NCI-H774 (cell line): ENCODE data around the gene OXA1L.
"Not testable (repeated sequence)": the region's sequence is repeated elsewhere in the genome, so short reads cannot be mapped to it uniquely, and the experiment has no call there.

Experiments used
- DNase-seq: peaks from one replicate; lab custom pipeline; 2025; lab: John Stamatoyannopoulos, UW

OXA1L gene

DNA sequence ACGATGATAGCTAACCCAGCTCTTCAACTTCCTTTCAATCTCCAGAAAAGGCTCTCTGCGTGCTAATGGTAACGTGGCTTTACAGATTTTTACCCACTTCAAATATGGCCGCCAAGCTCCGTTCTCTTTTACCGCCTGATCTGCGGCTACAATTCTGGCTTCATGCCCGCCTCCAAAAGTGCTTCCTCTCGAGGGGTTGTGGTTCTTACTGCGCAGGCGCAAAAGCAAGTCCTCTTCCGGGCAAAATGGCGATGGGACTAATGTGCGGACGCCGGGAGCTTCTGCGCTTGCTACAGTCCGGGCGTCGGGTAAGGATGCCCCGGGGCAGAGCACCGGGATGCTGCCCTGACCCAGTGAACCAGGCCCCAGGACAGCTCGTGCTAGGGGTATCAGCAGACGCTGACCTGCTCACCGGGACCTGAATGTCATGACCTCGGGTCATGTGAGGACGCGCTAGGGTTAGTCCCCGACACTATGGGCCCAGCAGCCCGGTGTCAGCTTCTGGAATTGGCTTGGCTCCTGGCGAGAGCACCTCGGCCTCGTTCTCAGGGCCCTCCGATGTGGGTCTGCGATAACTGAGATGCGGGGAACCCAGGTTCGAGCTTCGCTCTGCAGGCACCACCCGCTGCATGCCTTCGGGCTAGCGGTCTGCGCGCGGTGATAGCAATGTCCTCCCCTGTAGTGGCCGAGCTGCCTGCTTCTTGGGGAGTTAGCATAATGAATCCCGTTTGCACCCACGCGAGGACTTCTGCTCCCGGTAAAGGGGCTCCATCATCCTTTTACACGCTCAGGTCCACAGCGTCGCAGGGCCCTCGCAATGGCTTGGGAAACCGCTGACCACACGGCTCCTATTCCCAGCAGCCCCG lies at the start of gene OXA1L:
TSS of gene OXA1L (plus strand) at position 232 of the 866 bp plus-strand sequence. CDS start at position 246, 14 bp downstream.
- DNase-seq, result peak; percentile 96

DNA sequence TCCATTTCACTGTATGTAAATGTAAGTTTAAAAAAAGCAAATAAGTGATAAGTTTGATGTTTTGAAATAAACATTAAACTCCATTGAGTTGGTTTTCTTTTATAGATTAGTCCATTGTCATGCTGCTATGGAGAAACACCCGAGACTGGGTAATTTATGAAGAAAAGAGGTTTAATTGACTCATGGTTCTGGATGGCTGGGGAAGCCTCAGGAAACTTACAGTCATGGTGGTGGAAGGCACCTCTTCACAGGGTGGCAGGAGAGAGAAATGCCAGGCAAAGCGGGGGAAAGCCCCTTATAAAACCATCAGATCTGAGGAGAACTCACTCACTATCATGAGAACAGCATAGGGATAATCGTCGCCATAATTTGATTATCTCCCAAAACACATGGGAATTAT lies 48.4 kb upstream of the OXA1L start:
- no peak for DNase-seq

DNA sequence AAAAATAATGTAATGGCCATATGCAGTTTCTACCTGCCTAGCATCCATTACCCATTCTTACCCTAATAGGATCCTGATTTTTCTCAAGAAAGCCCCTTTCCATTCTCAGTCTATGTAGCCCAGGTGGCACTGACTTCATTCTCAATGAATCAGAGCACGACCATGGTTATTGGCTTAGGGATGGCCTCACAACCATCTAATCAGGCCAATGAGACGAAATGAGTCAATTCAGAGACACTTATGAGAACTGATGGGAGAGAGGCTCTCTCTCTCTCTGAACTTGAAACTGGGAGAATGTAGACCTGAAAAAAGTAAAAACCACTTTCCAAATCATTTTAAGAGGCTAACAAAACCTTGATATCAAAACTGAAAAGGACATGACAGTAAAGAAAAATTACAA lies 45.3 kb upstream of the OXA1L start:
- DNase-seq, result no peak

DNA sequence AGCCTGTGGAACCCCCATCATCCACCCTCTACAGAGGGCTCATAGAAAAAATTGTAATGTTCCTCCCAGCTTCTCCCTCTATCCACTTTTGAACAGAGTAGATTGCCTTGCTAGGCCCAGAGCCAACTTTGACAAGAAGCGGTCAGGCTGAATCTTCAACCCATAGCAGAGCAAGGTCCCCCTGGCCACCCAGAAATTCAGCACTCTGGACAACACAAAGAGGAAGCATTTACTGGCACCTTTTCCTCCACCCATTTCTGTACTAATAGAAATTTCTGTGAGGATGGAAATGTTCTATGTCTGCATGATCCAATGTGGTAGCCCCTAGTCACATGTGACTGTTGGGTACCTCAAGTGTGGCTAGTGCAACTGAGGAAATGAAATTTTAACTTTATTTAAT lies 42.7 kb upstream of the OXA1L start:
- no peak for DNase-seq

DNA sequence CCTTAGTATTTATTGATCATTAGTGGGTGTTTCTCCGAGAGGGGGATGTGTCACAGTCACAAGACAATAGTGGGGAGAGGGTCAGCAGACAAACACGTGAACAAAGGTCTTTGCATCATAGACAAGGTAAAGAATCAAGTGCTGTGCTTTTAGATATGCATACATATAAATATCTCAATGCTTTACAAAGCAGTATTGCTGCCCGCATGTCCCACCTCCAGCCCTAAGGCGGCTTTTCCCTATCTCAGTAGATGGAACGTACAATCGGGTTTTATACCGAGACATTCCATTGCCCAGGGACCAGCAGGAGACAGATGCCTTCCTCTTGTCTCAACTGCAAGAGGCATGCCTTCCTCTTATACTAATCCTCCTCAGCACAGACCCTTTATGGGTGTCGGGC lies 41.6 kb upstream of the OXA1L start:
- not testable (repeated sequence) for DNase-seq

DNA sequence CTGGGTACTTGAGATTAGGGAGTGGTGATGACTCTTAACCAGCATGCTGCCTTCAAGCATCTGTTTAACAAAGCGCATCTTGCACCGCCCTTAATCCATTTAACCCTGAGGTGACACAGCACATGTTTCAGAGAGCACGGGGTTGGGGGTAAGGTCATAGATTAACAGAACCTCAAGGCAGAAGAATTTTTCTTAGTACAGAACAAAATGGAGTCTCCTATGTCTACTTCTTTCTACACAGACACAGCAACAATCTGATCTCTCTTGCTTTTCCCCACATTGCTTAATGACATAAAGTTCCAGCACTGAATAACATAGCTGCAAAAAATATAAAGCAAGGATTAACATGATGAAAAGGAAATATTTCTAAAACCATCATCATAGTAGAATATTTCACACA lies 41.1 kb upstream of the OXA1L start:
- DNase-seq, result not testable (repeated sequence)

DNA sequence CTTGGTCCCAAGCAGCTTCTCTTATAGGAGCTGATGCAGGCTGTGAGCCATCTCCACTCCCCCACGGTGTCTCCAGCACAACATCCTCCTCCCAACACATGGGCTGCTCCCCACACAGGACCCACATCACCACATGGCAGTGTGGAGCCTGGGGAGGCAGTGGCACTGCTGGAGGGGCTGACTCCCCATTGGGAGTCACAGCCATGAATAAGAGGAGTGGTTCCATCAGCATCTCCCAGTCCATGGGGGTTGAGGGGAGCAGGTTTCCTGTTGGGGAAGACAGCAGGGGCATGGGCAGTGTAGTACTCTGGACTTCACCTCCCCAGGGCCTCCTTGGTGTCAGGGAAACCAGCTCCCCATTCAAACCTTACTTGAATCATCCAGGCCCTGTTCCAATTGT lies 40.5 kb upstream of the OXA1L start:
- no peak for DNase-seq

DNA sequence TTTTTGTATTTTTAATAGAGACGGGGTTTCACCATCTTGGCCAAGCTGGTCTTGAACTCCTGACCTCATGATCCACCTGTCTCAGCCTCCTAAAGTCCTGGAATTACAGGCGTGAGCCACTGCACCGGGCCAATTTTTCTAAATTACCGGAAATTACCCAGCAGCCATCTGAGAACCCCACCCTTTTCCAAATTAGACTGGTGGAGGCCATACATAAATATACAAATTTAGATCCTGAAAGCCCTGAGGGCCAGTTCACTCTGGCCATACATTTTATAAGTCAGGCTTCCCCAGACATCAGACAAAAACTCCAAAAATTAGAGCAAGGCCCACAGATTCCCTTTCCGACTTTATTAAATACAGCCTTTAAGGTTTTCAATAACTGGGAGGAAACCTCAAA lies 34.4 kb upstream of the OXA1L start:
- not testable (repeated sequence) for DNase-seq

DNA sequence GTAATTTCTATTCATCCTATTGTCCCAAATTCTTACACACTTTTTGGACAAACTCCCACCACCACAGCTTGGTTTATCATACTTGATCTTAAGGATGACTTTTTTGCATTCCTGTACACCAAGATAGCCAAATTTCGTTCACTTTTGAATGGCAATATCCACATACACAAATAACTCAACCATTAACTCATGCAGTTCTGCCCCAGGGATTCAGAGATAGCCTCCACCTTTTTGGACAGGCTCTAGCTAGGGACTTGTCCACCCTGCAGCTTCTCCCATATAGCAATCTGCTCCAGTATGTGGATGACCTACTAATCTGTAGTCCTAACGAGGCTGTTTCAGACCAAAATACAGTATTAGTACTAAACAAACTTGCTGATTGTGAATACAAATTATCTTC lies 32.7 kb upstream of the OXA1L start:
- no peak for DNase-seq

DNA sequence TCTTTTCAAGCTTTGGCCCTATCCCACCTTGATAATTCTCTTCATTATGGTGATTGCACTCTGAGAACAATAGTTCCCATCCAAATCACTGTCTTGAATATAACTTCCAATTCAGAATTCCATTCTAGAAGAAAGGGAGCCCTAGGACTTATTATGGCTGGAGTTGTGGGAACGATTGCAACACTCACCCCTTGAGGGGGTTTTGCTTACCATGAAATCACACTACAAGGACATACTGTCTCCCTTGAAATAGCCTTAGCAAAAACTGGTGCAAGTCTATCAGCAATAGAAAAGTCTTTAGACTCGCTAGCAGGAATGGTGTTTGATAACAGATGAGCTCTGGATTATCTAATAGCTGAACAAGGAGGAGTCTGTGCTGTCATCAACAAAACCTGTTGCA lies 31.4 kb upstream of the OXA1L start:
- DNase-seq, result no peak

DNA sequence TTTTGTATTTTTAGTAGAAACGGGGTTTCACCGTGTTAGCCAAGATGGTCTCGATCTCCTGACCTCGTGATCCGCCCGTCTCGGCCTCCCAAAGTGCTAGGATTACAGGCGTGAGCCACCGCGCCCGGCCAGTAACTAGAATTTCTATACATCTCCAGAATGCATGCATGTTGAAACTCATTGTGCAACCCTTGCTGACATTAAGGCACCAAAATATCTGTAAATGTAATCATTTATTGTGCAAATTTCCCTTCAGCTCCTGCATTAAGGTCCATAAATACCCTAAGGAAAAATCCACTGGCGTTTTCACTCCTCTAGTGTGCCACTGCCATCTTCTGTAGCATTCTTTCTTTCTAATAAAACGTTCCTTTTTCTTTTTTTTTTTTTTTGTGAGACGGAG lies 30.1 kb upstream of the OXA1L start:
- DNase-seq, result not testable (repeated sequence)

DNA sequence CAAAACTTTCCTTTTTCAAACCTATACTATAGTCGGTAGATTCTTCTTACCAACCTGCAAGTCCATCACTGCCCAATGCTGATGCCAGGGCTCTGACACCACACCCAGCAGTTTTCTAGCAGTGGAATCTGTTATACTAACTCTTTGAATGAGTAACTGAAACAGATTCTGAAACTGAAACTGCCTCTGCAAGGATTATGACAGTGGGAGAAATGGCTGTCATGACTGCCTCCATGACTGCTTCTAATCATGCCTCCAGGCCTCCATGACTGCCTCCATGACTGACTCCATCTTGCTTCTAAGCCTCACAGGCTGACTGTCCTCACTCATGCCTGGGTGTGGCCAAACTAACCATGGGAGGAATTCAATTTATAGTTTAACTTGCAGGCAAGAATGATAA lies 29.4 kb upstream of the OXA1L start:
- no peak for DNase-seq

DNA sequence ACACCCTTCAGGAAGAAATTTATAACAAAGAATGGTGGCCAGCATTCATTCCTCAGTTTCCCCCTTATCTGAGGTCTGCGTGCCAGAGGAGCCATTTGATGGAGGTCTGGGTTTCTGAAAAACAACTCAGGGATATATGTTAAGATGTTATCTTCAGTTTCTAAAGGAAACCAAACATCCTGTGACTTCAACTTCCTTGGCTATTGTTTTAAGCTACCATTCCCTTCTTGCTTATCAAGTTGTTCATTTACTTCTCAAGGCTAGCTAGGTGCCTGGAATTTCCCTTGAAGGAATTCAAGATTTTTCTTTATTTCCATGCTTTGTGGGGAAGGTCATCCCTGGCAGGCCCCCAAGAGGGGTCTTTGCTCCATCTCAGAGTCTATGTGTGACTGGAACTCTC lies 27.1 kb upstream of the OXA1L start:
- DNase-seq, result no peak

DNA sequence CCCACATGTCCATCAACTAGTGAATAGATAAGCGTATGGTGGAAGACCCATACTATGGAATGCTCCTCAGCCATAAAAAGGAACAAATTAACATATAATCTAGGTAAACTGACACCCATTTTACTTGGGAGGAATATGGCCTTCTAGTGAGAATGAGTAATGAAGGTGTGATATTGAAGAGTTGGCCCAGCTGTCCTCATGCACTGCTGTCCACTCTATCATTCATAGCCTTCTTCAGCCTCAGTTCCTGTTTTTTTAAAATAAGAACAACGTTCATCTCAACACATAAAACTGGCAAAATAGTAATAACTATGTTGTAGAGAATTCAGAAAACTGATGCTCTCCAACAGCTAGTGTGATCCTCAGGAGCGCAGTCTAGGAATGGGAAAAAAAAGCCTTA lies 26.5 kb upstream of the OXA1L start:
- no peak for DNase-seq

DNA sequence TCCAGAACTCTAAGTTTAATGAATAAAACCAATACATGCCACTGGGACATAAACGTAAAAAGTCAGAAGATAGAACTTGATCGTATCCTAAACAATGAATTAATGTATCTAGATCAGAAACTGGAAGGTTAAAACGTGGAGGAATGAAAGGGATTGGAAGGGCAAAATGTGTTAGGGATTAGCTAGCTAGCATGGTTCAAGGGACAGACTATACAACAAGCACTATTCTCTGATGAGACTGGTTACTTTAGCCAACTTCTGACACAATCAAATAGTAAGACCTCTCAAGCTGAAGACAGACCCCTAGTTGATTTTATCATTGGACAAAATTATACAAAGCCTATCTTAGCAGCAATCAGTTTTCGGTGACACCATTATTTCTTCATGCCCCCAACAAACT lies 18.7 kb upstream of the OXA1L start:
- DNase-seq, result no peak

DNA sequence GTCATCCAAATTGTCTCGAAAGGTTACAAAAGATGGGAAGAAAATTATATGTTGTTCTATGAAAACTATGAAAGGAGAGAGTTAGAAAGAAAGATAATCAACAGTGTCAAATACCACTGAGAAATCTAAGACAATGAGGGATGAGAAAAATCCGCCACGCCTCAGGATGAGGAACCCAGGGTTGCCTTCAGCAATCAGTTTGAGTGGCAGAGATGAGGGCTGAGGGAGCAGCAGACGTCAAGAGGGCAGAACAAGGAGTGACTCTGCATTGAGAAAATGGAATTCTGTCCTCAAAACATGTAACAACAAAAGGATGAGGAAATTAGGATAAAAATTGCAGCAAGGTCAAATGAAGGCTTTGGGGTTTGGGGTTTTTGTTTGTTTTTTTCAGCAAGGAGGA lies 18.3 kb upstream of the OXA1L start:
- DNase-seq, result no peak

DNA sequence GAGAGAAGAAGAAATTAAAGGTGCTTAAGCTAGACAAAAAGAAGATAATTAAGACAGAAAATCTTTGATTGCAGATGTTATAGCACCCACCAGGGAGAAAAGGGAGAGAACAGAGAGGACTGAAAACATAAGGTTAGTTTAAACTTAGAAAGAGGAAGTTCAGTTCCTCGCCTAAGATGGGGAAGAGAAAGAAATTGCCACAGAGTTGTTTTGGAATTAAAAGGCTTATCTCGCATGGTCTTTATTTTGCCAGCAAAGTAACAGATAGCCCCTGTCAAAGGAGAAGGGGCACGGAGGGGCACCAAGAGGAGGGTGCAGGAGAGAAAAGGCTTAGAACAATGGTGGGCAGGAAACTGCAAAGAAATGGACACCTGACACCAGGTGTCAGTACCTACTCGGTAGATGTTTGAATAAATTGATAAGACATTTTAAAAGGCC lies 17.8 kb upstream of the OXA1L start:
- no peak for DNase-seq

DNA sequence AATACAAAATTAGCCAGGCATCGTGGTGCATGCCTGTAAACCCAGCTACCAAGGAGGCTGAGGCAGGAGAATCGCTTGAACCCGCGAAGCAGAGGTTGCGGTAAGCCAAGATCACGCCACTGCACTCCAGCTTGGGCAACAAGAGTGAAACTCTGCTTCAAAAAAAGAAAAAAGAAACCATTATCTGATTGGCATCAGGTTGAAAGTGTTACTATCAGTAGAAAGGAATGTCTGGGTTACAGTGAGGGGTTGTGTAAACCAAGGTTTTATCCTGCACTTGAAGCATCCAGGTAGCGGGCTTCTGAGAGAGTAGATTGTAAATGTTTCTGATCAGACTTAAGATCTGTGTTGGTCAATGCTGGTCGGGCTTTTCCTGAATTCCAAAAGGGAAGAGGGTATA lies 14.1 kb upstream of the OXA1L start:
- DNase-seq, result no peak

DNA sequence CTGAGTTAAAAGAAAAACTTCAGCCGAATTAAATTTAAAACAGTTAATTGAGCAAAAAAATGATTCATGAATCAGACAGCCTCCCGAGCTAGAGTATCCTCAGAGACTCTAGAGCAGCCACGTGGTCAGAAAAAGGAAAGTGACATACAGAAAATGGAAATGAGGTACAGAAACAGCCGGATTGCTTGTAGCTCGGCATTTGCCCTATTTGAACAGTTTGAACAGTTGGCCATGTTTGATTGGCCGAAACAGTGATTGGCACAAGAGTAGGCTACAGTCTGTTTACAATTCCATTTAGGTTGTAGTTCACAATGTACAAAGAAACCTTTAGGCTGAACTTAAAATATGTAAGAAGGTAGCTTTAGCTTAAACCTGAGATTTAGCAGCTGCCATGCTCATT lies 12.9 kb upstream of the OXA1L start:
- no peak for DNase-seq

DNA sequence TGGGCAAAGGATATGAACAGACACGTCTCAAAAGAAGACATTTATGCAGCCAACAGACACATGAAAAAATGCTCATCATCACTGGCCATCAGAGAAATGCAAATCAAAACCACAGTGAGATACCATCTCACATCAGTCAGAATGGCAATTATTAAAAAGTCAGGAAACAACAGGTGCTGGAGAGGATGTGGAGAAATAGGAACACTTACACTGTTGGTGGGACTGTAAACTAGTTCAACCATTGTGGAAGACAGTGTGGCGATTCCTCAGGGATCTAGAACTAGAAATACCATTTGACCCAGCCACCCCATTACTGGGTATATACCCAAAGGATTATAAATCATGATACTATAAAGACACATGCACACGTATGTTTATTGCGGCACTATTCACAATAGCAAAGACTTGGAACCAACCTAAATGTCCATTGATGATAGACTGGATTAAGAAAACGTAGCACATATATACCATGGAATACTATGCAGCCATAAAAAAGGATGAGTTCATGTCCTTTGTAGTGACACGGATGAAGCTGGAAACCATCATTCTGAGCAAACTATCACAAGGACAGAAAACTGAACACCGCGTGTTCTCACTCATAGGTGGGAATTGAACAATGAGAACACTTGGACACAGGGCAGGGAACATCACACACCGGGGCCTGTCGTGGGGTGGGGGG lies 8.4 kb upstream of the OXA1L start:
- not testable (repeated sequence) for DNase-seq

DNA sequence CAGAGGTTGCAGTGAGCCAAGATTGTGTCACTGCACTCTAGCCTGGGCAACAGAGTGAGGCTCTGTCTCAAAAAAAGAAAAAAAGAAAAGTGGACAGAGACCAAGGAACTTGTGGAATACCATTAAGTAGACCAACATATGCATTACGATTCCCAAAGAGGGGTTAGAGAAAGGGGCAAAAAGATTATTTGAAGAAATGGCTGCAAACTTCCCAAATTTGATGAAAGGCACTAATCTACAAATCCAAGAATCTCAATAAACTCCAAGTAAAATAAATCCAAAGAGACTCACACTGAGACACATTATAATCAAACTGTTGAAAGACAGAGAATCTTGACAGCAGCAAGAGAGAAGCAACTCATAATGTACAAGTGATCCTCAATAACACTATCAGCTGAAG lies 4.8 kb upstream of the OXA1L start:
- no peak for DNase-seq

DNA sequence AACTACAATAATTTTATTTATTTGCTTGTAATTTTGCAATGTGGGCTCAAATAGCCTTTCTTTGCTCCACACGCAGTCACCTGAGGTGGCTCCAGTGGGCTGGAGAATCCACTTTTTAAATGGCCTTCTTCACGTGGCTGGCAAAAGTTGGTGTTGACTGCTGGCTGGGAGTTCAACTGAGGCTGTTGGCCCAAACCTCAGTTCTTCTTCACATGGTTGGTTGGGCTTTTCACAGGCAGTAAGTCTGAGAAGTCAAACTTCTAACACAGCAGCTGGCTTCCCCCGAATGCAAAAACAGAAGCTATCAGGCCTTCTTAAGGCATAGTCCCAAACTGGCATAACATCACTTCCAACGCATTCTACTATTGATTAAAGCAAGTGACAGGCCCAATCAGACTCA lies 2.1 kb upstream of the OXA1L start:
- DNase-seq, result no peak

DNA sequence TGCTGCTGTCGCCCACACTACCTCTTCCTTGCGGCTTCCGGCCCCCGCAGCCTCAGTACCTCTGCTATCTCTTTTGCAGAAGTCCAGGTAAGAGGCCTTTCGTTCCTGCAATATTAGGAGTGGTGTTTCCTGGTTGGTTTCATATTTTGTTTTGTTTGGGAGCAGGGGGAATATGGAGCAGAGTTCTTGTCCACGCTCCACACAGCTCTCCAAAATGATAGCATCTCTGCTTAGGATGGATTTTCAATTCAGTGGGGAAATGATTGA lies 768 bp downstream of the OXA1L start:
- no peak for DNase-seq

DNA sequence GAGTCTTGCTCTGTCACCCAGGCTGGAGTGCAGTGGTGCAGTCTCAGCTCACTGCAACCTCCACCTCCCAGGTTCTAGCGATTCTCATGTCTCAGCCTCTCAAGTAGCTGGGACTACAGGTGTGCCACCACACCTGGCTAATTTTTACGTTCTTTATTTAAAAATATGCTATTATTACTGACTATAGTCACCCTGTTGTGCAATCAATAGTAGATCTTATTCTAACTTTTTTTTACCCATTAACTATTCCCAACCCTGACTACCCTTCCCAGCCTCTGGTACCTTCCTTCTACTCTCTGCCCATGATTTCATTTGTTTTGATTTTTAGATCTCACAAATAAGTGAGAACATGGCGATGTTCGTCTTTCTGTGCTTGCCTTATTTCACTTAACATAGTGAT lies 2.5 kb downstream of the OXA1L start:
- DNase-seq, result no peak
